ENCODE data around the gene INSYN1. TPM values are rescaled to one million over a fixed set of nuclear protein-coding genes. Genes with fewer than 3 reads are reported as not detected.

Gene INSYN1
- total RNA-seq, 1 experiment from 2014 or later: not detected

DNA sequence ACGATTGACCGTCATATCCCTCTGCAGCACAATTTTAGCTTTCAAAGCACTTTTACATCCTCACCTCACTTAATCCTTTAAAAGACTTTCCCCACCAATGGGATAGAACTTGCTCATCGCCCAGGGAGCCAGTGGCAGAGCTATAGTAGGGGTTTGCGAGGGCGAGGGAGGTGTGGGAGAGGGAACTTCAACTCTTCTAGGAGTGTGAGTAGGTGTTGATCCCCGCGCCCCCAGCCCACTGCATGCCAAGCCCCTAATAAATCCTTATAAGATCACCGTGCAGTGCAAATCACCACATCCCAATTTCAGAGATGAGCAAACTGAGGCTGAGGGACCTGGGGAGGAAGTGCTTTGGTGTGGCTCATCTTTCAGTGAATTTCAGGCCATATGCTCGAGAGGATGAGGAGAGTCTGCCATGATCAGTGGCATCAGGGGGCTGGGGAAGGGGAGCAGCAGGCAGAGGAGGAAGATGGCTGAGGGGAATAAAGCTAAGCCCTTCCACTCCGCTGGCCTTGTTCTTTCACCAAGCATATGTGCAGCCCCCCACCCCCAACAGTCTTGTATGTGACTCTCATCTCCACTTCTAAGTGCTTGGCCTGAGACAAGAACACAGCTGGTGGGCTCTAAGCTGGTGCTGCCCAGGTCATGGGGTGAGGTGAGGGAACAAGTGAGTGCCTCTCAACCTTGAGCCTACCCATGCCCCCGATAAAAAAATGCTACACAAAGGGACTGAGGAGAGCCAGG lies 5.1 kb downstream of the INSYN1 start:
- no peak overlapping the region for H3K4me3 Mint-ChIP-seq (ENCODE audit: low read depth, unreplicated experiment)
- intact Hi-C loops (cut with micrococcal nuclease; ENCODE audit: unreplicated experiment): no loop called here
- no peak for DNase-seq
- CTCF ChIA-PET: interaction anchor here (0.6 kb wide), 2 partner anchors 51 to 90 kb away, joined by 3 to 4 read pairs; no protein-coding TSS in a partner anchor
- H3K27me3 Mint-ChIP-seq (ENCODE audit: unreplicated experiment): peaks cover 81% of the 10 kb centered on the region
- no peak overlapping the region for H3K27ac Mint-ChIP-seq (ENCODE audit: unreplicated experiment)
- TF ChIP-seq, protein P1, sequence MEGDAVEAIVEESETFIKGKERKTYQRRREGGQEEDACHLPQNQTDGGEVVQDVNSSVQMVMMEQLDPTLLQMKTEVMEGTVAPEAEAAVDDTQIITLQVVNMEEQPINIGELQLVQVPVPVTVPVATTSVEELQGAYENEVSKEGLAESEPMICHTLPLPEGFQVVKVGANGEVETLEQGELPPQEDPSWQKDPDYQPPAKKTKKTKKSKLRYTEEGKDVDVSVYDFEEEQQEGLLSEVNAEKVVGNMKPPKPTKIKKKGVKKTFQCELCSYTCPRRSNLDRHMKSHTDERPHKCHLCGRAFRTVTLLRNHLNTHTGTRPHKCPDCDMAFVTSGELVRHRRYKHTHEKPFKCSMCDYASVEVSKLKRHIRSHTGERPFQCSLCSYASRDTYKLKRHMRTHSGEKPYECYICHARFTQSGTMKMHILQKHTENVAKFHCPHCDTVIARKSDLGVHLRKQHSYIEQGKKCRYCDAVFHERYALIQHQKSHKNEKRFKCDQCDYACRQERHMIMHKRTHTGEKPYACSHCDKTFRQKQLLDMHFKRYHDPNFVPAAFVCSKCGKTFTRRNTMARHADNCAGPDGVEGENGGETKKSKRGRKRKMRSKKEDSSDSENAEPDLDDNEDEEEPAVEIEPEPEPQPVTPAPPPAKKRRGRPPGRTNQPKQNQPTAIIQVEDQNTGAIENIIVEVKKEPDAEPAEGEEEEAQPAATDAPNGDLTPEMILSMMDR (IDR thresholded peaks at IDR 0.05; ENCODE audit: unreplicated experiment): no peak
- BruUV-seq (replicated peaks): no TSS peak
- H3K36me3 Mint-ChIP-seq (ENCODE audit: insufficient read depth, unreplicated experiment): no peaks in the 10 kb centered on the region
- no peaks in the 10 kb centered on the region for H3K9me3 Mint-ChIP-seq (ENCODE audit: low read depth, unreplicated experiment)
- no peaks in the 10 kb centered on the region for H3K4me1 Mint-ChIP-seq (ENCODE audit: low read depth, unreplicated experiment)

GRCh38 chr15:73746883-73747282 lies 6.3 kb downstream of the INSYN1 start:
- no peaks in the 10 kb centered on the region for H3K36me3 Mint-ChIP-seq (ENCODE audit: insufficient read depth, unreplicated experiment)
- CTCF ChIA-PET: no interaction called here
- BruUV-seq (replicated peaks): no TSS peak
- H3K4me3 Mint-ChIP-seq (ENCODE audit: low read depth, unreplicated experiment): no peak overlapping the region
- no peak overlapping the region for H3K27ac Mint-ChIP-seq (ENCODE audit: unreplicated experiment)
- H3K9me3 Mint-ChIP-seq (ENCODE audit: low read depth, unreplicated experiment): no peaks in the 10 kb centered on the region
- intact Hi-C loops (cut with micrococcal nuclease; ENCODE audit: unreplicated experiment): no loop called here
- DNase-seq: no peak
- TF ChIP-seq, protein P1 (IDR thresholded peaks at IDR 0.05; ENCODE audit: unreplicated experiment): no peak
- H3K4me1 Mint-ChIP-seq (ENCODE audit: low read depth, unreplicated experiment): no peaks in the 10 kb centered on the region
- H3K27me3 Mint-ChIP-seq (ENCODE audit: unreplicated experiment): peaks cover 84% of the 10 kb centered on the region

DNA sequence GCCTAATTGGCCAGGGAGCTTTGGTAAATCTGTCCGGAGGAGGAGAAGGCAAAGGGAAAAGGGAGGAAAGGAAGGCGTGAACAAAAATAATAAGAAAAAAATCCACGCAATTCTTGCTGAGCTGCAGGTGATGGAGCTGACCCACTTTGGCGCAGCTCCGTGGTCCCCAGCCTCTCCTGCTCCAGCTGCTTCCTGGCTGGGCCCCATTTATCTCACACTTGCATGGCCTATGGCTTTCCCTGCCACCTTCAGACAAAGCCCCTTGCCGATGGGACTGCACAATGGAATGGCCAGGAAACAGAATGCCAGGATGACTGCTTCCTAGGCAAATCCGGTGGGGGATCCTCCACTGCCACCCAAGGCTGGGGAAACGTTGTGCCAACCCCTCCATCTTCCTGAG lies 6.9 kb downstream of the INSYN1 start:
- TF ChIP-seq, protein P1 (IDR thresholded peaks at IDR 0.05; ENCODE audit: unreplicated experiment): no peak
- Mint-ChIP-seq H3K36me3 (ENCODE audit: insufficient read depth, unreplicated experiment) (no peaks in the 10 kb centered on the region), H3K9me3 (ENCODE audit: low read depth, unreplicated experiment) (no peaks in the 10 kb centered on the region), H3K27ac (ENCODE audit: unreplicated experiment) (no peak overlapping the region), H3K27me3 (ENCODE audit: unreplicated experiment) (peaks cover 84% of the 10 kb centered on the region), H3K4me3 (ENCODE audit: low read depth, unreplicated experiment) (no peak overlapping the region), H3K4me1 (ENCODE audit: low read depth, unreplicated experiment) (peaks cover 4% of the 10 kb centered on the region)
- intact Hi-C loops (cut with micrococcal nuclease; ENCODE audit: unreplicated experiment): no loop called here
- CTCF ChIA-PET: interaction anchor here (0.9 kb wide), 1 partner anchor 20 kb away, joined by 5 read pairs; no protein-coding TSS in a partner anchor
- DNase-seq: no peak
- no TSS peak for BruUV-seq (replicated peaks)

DNA sequence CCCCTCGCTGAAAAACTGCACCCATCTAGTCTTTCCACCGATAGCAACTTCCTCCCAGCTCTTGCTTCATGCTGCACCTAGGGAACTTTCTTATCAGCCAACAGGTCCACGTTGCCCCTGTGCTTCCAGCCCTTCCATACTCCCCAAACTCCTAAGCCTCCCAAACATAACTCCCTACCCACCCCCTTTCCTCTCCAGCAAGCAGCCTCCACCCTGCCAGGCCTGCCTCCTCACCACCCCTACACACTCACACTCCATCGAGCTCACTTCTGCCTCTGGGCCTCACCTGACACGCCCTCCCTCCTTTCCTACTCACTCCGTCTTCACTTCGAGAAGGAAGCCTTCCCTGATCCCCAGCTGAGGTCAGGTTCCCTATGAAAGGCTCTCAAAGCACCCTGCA lies 8.1 kb downstream of the INSYN1 start:
- intact Hi-C loops (cut with micrococcal nuclease; ENCODE audit: unreplicated experiment): no loop called here
- Mint-ChIP-seq H3K36me3 (ENCODE audit: insufficient read depth, unreplicated experiment) (no peaks in the 10 kb centered on the region), H3K27ac (ENCODE audit: unreplicated experiment) (no peak overlapping the region), H3K9me3 (ENCODE audit: low read depth, unreplicated experiment) (no peaks in the 10 kb centered on the region), H3K4me1 (ENCODE audit: low read depth, unreplicated experiment) (peaks cover 7% of the 10 kb centered on the region), H3K4me3 (ENCODE audit: low read depth, unreplicated experiment) (no peak overlapping the region), H3K27me3 (ENCODE audit: unreplicated experiment) (peaks cover 84% of the 10 kb centered on the region)
- no TSS peak for BruUV-seq (replicated peaks)
- CTCF ChIA-PET: no interaction called here
- TF ChIP-seq, protein P1 (IDR thresholded peaks at IDR 0.05; ENCODE audit: unreplicated experiment): no peak
- DNase-seq: no peak
